K562 (cell line): ENCODE measurements around the gene DCDC2. TPM values are rescaled to one million over a fixed set of nuclear protein-coding genes. Genes with fewer than 3 reads are reported as not detected.

Experiments used
- ATAC-seq: fragments of 200-7000 bp; cut with Tn5 transposase; 3 replicates; pipeline ENCODE4 v1.9.1; 2020; ENCODE audit warnings: moderate library complexity
- BruUV-seq: library from RNA; stranded (reverse); fragments of 400-500 nt; replicated peaks from 2 replicates; lab custom pipeline; 2021; lab: Mats Ljungman, UMichigan
- CTCF ChIA-PET: fragments of 300-600 bp; formaldehyde crosslinking; extraction: SDS; loops from one replicate; lab custom pipeline; 2021; ENCODE audit warnings: low intra/inter-chr PET ratio; lab: Yijun Ruan, JAX
- POLR2A ChIA-PET: fragments of 300-600, 350-650 bp; sonication (Branson Sonifier 250); formaldehyde crosslinking; extraction: SDS; loops from one replicate; lab custom pipeline; 2021; ENCODE audit warnings: antibody characterized with exemption, inconsistent platforms; lab: Yijun Ruan, JAX
- DNase-seq, 4 experiments: peaks; one replicate each; pipeline versions ENCODE4 v3.0.0 to v3.0.0-alpha.2; 2011 to 2018; ENCODE audit warnings: low spot score in 3 of 4, mixed read lengths in 3 of 4; ENCODE audit errors: extremely low read depth in 1 of 4
- FAIRE-seq: peaks from 2 replicates; lab custom pipeline; 2011; peaks lifted over from hg19 to GRCh38; lab: Jason Lieb, UNC
- H2AFZ ChIP-seq: 2 replicates; pipeline ENCODE4 v1.6.0; 2011; ENCODE audit warnings: low read depth, low read length, control low read depth, inconsistent platforms
- H3K27ac ChIP-seq: fragments of 200-600 bp; 3 replicates; pipeline ENCODE4 v1.8.0; 2011; ENCODE audit warnings: low read depth, mild to moderate bottlenecking, control low read depth, inconsistent platforms, low read length, moderate library complexity, mixed read lengths; ENCODE audit errors: extremely low read depth
- H3K27me3 ChIP-seq, 2 experiments: fragments of 300-600 bp in 1 of 2; 2 replicates in 1 of 2; 3 replicates in 1 of 2; pipeline versions ENCODE4 v1.6.0 to v1.8.0; 2011; ENCODE audit warnings: inconsistent platforms in 2 of 2, low read length in 2 of 2, mild to moderate bottlenecking in 1 of 2, mixed read lengths in 1 of 2, moderate library complexity in 1 of 2; ENCODE audit not compliant: control insufficient read depth in 2 of 2, insufficient read depth in 2 of 2
- H3K36me3 ChIP-seq: fragments of 300-600 bp; 3 replicates; pipeline ENCODE4 v1.8.0; 2011; ENCODE audit warnings: mild to moderate bottlenecking, low read length, inconsistent platforms; ENCODE audit not compliant: control insufficient read depth, insufficient read depth
- H3K4me1 ChIP-seq, 2 experiments: fragments of 200-600 bp in 1 of 2; replicated peaks in 1 of 2; 2 replicates in 1 of 2; 3 replicates in 1 of 2; pipeline versions ENCODE4 v1.5.1 to v1.8.0; 2011; ENCODE audit warnings: inconsistent platforms in 2 of 2, low read length in 2 of 2, mild to moderate bottlenecking in 1 of 2, mixed read lengths in 1 of 2, moderate library complexity in 1 of 2; ENCODE audit not compliant: control insufficient read depth in 2 of 2, insufficient read depth in 2 of 2
- H3K4me2 ChIP-seq: 2 replicates; pipeline ENCODE4 v1.6.1; 2011; ENCODE audit warnings: low read length, control low read depth, inconsistent platforms, mixed read lengths; ENCODE audit not compliant: insufficient read depth
- H3K4me3 ChIP-seq: fragments of 200-600 bp; sonication (generic), shearing (Covaris generic); 2 replicates; pipeline ENCODE4 v1.5.1; 2016; ENCODE audit warnings: control low read depth, inconsistent platforms
- H3K79me2 ChIP-seq: fragments of 200-600 bp; 3 replicates; pipeline ENCODE4 v1.8.0; 2011; ENCODE audit warnings: low read length, inconsistent platforms; ENCODE audit not compliant: control insufficient read depth, insufficient read depth
- H3K9ac ChIP-seq, 2 experiments: 2 replicates each; pipeline versions ENCODE4 v1.6.0 to v1.6.1; 2011; ENCODE audit warnings: low read depth in 2 of 2, low read length in 2 of 2, control low read depth in 1 of 2, inconsistent platforms in 1 of 2, mild to moderate bottlenecking in 1 of 2, mixed read lengths in 1 of 2; ENCODE audit not compliant: insufficient read depth in 1 of 2
- H3K9me1 ChIP-seq: one replicate; pipeline ENCODE4 v1.6.0; 2011; ENCODE audit warnings: inconsistent platforms, mild to moderate bottlenecking, low read length, moderate library complexity; ENCODE audit not compliant: control insufficient read depth, insufficient read depth
- H3K9me3 ChIP-seq: replicated peaks from 2 replicates; pipeline ENCODE4 v1.5.1; 2011; ENCODE audit warnings: low read depth, low read length, inconsistent platforms; ENCODE audit not compliant: control insufficient read depth, insufficient read depth
- H4K20me1 ChIP-seq: replicated peaks from 2 replicates; pipeline ENCODE4 v1.6.1; 2011; ENCODE audit warnings: low read length, inconsistent platforms, mixed read lengths; ENCODE audit not compliant: control insufficient read depth, insufficient read depth
- DLX4 ChIP-seq: fragments of 250-450 bp; sonication (Bioruptor Pico); IDR thresholded peaks from 2 replicates; pipeline ENCODE4 v1.6.1; 2021; ENCODE audit warnings: mild to moderate bottlenecking
- ELK3 ChIP-seq: fragments of 450-650 bp; formaldehyde crosslinking; IDR thresholded peaks from 2 replicates; pipeline ENCODE4 v1.4.0; 2020; ENCODE audit warnings: mild to moderate bottlenecking
- GTF2E2 ChIP-seq: fragments of 200-800 bp; sonication (Bioruptor generic); IDR thresholded peaks from 2 replicates; pipeline ENCODE4 v1.6.1; 2016; ENCODE audit warnings: missing genetic modification characterization, missing compliant biosample characterization
- ILK ChIP-seq: fragments of 450-650 bp; IDR thresholded peaks from 2 replicates; pipeline ENCODE4 v1.6.1; 2016; ENCODE audit warnings: missing genetic modification characterization, low read depth, mild to moderate bottlenecking, missing compliant biosample characterization, moderate library complexity, borderline replicate concordance
- MEIS2 ChIP-seq: fragments of 450-650 bp; IDR thresholded peaks from 2 replicates; pipeline ENCODE4 v1.6.1; 2014; ENCODE audit warnings: mild to moderate bottlenecking; ENCODE audit not compliant: partially characterized antibody
- NELFE ChIP-seq: IDR thresholded peaks from 2 replicates; pipeline ENCODE4 v1.6.1; 2011; ENCODE audit warnings: mild to moderate bottlenecking; ENCODE audit not compliant: insufficient read depth, insufficient read length
- SETDB1 ChIP-seq: IDR thresholded peaks from one replicate; pipeline ENCODE4 v1.6.1; 2012; ENCODE audit warnings: low read length, control low read depth, inconsistent platforms
- ZC3H8 ChIP-seq: fragments of 450-650 bp; IDR thresholded peaks from 2 replicates; pipeline ENCODE4 v1.6.1; 2017
- ZFX ChIP-seq: sonication (generic); formaldehyde crosslinking; IDR thresholded peaks from 2 replicates; pipeline ENCODE4 v1.8.0; 2022; ENCODE audit warnings: mild to moderate bottlenecking, missing genetic modification reagents, moderate library complexity
- WGBS: fragments of 100-300 bp; shearing (Covaris generic); methylation state at CpG from one replicate; pipeline ENCODE4 v1.1.6; 2016; ENCODE audit warnings: low coverage, mixed read lengths; ENCODE audit not compliant: insufficient coverage; ENCODE audit errors: missing lambda C conversion rate; 5-methylcytosine and 5-hydroxymethylcytosine counted together
- in situ Hi-C: fragments of 300-500 bp; cut with MboI; formaldehyde crosslinking; loops from 4 replicates; pipeline ENCODE4 v1.15.0; 2018; ENCODE audit warnings: inconsistent platforms, mixed read lengths
- intact Hi-C: fragments of 100-400 bp; cut with micrococcal nuclease; formaldehyde crosslinking; loops from 2 replicates; pipeline ENCODE4 v1.14.2; 2022
- polyA plus RNA-seq, 8 experiments: library from polyadenylated mRNA; depleted of rRNA in 4 of 8; stranded (reverse) in 5 of 8; unstranded in 3 of 8; fragments of >200 nt; fragmentation: Nextera tagmentation in 2 of 8; fragmentation: Illumina TruSeq in 1 of 8; extraction: Ambion mirVana in 2 of 8; extraction: Trizol in 1 of 8; gene quantifications; 2 replicates each; pipeline versions ENCODE4 v1.2.1 to v1.2.3, GENCODE V29; 2011 to 2014; ENCODE audit warnings: inconsistent platforms in 1 of 8, missing spikeins in 1 of 8
- total RNA-seq, 7 experiments: library from RNA; depleted of rRNA in 6 of 7; stranded (reverse); fragments of >200 nt in 6 of 7; fragmentation: Illumina TruSeq in 2 of 7; extraction: Trizol in 2 of 7; gene quantifications; 2 replicates each; pipeline versions ENCODE4 v1.2.1 to v1.2.3, GENCODE V29; 2011 to 2021; ENCODE audit warnings: low replicate concordance in 1 of 7
- TF ChIP-seq, protein P1 (sequence below): fragments of 250-450 bp; sonication (Bioruptor Pico); IDR thresholded peaks from 2 replicates; pipeline ENCODE4 v1.8.0; 2022; ENCODE audit warnings: inconsistent platforms

The DCDC2 gene
- total and polyA plus RNA-seq, 9 of the 15 experiments (the other 6 are each of a cell fraction or from before 2014, with no cell fraction given): 0.04 TPM; not detected in 8

DNA sequence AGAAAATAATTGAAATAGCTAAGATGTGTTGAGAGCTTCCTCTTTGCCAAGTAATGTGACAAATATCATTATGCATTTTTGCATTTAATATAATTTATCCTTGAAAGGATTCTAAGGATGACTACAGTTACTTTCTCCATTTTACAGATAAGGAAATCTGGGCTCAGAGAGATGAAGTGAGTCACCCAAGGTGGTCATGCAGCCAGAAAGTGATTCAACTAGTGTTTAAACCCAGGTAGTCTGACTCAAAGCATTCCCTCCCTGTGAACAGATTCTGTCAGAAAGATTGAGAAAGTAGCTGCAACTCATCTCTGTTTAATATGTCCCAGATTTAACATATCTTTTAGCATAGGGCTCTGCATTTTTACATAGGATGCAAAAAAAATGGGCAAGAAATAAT lies 203.7 kb downstream of the DCDC2 start:
- Histone ChIP-seq H3K79me2 (no peaks in the 10 kb centered on the region), H3K4me1 (no peaks in the 10 kb centered on the region), H3K27me3 (no peaks in the 10 kb centered on the region), H4K20me1 (no peaks in the 10 kb centered on the region), H3K4me3 (no peak overlapping the region), H3K9ac (no peak overlapping the region), H3K27ac (no peak overlapping the region), H3K9me1 (no peaks in the 10 kb centered on the region), H3K4me2 (no peak overlapping the region), H3K9me3 (no peaks in the 10 kb centered on the region), H3K36me3 (no peaks in the 10 kb centered on the region), H2AFZ (no peak overlapping the region)
- ChIA-PET POLR2A (no interaction called here), CTCF (no interaction called here)
- BruUV-seq: no TSS peak
- ATAC-seq: no peak
- no peak for TF ChIP-seq ZC3H8
- no peak for TF ChIP-seq ZFX
- TF ChIP-seq MEIS2: no peak
- TF ChIP-seq DLX4 (CRISPR knock-in tag): no peak
- intact Hi-C loops: no loop called here
- no peak for DNase-seq
- in situ Hi-C loops: no loop called here
- no peak for FAIRE-seq

DNA sequence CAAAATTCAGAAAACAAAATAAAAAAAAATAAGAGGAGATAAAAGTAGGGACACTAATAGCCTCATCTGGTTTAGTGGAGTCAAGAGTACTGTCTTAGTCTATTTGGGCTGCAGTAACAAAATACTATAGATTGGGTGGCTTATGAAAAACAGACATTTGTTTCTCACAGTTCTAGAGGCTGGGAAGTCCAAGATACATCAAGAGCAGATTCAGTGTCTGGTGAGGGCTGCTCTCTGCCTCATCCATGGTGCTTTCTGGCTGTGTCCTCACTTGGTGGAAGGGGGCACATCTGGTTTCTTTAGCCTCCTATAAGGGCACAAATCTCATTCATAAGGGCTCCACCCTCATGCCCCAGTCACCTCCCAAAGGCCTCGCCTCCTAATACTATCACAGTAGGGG lies 205.8 kb downstream of the DCDC2 start:
- Histone ChIP-seq H3K9ac (no peak overlapping the region), H3K27ac (no peak overlapping the region), H3K9me3 (no peaks in the 10 kb centered on the region), H3K4me3 (no peak overlapping the region), H3K4me1 (no peaks in the 10 kb centered on the region), H3K79me2 (no peaks in the 10 kb centered on the region), H4K20me1 (no peaks in the 10 kb centered on the region), H3K4me2 (no peak overlapping the region), H3K36me3 (no peaks in the 10 kb centered on the region), H3K9me1 (no peaks in the 10 kb centered on the region), H3K27me3 (no peaks in the 10 kb centered on the region), H2AFZ (no peak overlapping the region)
- no peak for TF ChIP-seq SETDB1
- TF ChIP-seq, protein P1, sequence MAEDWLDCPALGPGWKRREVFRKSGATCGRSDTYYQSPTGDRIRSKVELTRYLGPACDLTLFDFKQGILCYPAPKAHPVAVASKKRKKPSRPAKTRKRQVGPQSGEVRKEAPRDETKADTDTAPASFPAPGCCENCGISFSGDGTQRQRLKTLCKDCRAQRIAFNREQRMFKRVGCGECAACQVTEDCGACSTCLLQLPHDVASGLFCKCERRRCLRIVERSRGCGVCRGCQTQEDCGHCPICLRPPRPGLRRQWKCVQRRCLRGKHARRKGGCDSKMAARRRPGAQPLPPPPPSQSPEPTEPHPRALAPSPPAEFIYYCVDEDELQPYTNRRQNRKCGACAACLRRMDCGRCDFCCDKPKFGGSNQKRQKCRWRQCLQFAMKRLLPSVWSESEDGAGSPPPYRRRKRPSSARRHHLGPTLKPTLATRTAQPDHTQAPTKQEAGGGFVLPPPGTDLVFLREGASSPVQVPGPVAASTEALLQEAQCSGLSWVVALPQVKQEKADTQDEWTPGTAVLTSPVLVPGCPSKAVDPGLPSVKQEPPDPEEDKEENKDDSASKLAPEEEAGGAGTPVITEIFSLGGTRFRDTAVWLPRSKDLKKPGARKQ (CRISPR knock-in tag): no peak
- no peak for TF ChIP-seq NELFE
- no peak for TF ChIP-seq ILK (tag)
- no peak for TF ChIP-seq ELK3 (CRISPR knock-in tag)
- TF ChIP-seq GTF2E2 (tag): no peak
- no TSS peak for BruUV-seq
- 5% methylated on average over 1 of the region's 1 CpG for WGBS
- FAIRE-seq (no peak), DNase-seq (no peak), ATAC-seq (no peak)
- ChIA-PET CTCF (no interaction called here), POLR2A (no interaction called here)
- intact Hi-C loops (no loop called here), in situ Hi-C loops (no loop called here)
